ENCODE measurements around the gene PDE10A. TPM values are rescaled to one million over a fixed set of nuclear protein-coding genes. Genes with fewer than 3 reads are reported as not detected.

The PDE10A gene
- total and polyA plus RNA-seq, 7 donors, result 1.2 to 33.5 (median 7.4) TPM; not detected in 1

DNA sequence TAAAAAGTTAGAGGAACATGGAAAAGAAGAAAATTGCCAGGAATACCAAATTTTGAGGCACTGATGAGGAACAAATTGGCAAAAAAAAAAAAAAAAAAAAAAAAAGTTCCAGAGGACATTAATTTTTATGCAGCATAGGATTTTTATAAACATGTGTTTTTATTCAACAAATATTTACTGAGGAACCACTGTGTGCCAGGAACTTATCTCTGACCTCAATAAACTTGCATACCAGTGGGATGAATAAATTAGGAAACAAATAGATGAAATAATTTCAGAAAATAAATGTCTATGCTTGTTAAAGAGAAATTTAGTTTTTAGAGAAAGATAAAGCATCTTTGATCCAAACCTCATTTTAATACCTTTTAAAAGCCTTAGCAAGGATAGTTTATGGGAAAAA, 175.1 kb downstream of the PDE10A start:
- Histone ChIP-seq H3K4me1 (no peaks in the 10 kb centered on the region), H3K27me3 (no peaks in the 10 kb centered on the region), H3K9me3 (no peaks in the 10 kb centered on the region), H3K27ac (no peak overlapping the region), H3K36me3 (no peaks in the 10 kb centered on the region), H3K4me3 (no peak overlapping the region)
- DNase-seq, result no peak
- TF ChIP-seq, protein P1, sequence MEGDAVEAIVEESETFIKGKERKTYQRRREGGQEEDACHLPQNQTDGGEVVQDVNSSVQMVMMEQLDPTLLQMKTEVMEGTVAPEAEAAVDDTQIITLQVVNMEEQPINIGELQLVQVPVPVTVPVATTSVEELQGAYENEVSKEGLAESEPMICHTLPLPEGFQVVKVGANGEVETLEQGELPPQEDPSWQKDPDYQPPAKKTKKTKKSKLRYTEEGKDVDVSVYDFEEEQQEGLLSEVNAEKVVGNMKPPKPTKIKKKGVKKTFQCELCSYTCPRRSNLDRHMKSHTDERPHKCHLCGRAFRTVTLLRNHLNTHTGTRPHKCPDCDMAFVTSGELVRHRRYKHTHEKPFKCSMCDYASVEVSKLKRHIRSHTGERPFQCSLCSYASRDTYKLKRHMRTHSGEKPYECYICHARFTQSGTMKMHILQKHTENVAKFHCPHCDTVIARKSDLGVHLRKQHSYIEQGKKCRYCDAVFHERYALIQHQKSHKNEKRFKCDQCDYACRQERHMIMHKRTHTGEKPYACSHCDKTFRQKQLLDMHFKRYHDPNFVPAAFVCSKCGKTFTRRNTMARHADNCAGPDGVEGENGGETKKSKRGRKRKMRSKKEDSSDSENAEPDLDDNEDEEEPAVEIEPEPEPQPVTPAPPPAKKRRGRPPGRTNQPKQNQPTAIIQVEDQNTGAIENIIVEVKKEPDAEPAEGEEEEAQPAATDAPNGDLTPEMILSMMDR (IDR thresholded peaks at IDR 0.05), result no peak
- no peak for TF ChIP-seq POLR2A (IDR thresholded peaks at IDR 0.05)
- no peak for TF ChIP-seq EP300 (IDR thresholded peaks at IDR 0.05)
- TF ChIP-seq POLR2AphosphoS5 (IDR thresholded peaks at IDR 0.05), result no peak
- intact Hi-C loops (cut with DNase I), result no loop called here

DNA sequence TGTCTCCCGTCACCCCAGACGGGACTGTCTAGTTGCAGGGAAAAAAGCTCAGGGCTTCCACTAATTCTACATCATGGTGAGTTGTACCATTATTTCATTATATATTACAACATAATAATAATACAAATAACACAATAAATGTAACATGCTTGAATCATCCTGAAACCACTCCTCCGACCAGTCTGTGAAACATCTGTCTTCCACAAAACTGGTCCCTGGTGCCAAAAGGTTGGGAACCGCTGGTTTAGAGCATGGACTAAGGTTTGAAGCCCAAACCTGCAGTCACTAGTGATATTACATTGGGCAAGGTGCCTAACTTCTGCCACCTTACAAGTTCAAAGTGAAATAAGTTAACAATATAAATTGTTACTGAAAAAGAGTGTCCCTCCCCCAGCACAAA, 175.7 kb downstream of the PDE10A start:
- WGBS, 2 donors, result 76 to 81% methylated on average over 4 of the region's 4 CpGs
- H3K4me1 ChIP-seq, result no peaks in the 10 kb centered on the region
- no peak overlapping the region for H3K4me3 ChIP-seq
- no peak overlapping the region for H3K27ac ChIP-seq
- intact Hi-C loops (cut with DNase I), result no loop called here
- H3K9me3 ChIP-seq, result no peaks in the 10 kb centered on the region
- DNase-seq, result no peak
- H3K27me3 ChIP-seq, result no peaks in the 10 kb centered on the region
- no peaks in the 10 kb centered on the region for H3K36me3 ChIP-seq
- TF ChIP-seq POLR2A (IDR thresholded peaks at IDR 0.05) (no peak), EP300 (IDR thresholded peaks at IDR 0.05) (no peak), POLR2AphosphoS5 (IDR thresholded peaks at IDR 0.05) (no peak)
- TF ChIP-seq, protein P1 (IDR thresholded peaks at IDR 0.05), result no peak

DNA sequence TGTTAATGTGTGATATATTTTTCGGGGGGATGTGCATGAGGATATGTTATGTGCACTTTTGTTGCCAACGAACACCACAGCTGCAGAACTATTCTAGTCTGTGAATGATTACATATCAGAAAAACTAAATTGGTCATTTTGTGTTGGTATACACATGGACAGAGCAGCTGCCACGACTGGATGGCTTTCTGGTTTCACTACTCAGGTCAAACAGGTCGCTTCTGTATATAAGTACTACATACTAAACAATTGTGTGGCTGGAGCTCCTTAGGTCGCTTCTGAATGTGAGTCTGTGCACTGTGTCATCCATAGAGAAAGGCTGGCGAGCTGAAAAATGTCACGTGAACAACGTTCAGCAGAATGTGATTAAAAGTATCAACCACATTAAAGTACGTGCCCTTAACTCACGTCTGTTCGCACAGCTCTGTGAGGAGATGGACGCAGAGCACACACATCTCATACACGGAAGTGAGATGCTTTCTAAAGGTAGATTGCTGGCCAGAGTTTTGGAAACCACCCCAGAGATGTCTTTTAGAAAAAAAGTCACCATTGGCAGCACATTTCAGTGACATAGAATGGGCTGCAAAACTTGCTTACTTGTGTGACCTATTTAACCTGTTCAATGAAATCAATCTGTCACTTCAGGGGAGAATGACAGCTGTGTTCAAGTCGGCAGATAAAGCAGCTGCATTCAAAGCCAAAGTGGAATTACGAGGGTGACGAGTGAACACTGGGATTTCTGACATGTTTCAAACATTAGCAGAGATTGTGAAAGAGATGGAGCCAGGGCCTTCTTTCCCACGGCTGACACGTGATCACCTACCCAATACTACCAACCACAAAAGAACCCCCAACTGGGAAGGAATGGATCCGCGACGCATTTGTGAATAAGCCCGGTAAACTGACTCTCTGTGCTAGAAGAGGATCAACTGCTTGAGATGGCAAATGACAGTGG, 176.6 kb downstream of the PDE10A start:
- TF ChIP-seq, protein P1 (IDR thresholded peaks at IDR 0.05), result no peak
- TF ChIP-seq EP300 (IDR thresholded peaks at IDR 0.05) (no peak), POLR2AphosphoS5 (IDR thresholded peaks at IDR 0.05) (no peak), POLR2A (IDR thresholded peaks at IDR 0.05) (no peak)
- Histone ChIP-seq H3K9me3 (no peaks in the 10 kb centered on the region), H3K4me1 (no peaks in the 10 kb centered on the region), H3K36me3 (no peaks in the 10 kb centered on the region), H3K27ac (no peak overlapping the region), H3K4me3 (no peak overlapping the region), H3K27me3 (no peaks in the 10 kb centered on the region)
- DNase-seq, result no peak
- intact Hi-C loops (cut with DNase I), result no loop called here
- WGBS, 2 donors, result 76 to 77% methylated on average over 22 of the region's 22 CpGs

DNA sequence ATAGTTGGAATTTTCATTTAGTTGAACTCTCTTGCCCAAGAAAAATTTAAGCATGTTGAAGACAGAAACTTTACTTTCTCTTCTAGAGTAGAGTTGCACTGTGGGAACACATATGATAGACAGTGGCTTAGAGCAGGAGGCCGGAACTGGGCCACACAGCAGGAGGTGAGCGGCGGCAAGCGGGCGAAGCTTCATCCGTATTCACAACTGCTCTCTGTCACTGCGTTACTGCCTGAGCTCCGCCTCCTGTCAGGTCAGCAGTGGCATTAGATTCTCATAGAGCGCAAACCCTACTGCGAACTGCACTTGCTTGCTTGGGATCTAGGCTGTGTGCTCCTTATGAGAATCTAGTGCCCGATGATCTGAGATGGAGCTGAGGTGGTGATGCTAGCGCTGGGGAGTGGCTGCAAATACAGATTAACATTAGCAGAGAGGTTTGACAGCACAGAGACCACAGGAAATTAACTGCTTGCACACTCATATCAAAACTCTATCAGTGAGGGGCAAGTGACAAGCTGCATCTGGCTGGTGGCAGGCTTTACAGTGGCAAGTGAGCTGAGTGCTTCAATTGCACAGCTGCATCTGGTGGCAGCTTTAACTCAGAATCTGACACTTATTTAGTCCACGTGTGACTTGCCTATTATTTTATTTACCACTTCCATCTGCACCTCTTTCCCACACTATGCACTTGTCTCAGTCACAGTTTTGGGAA, 178.7 kb downstream of the PDE10A start:
- H3K4me3 ChIP-seq, result no peak overlapping the region
- no peaks in the 10 kb centered on the region for H3K9me3 ChIP-seq
- no peak for TF ChIP-seq POLR2A (IDR thresholded peaks at IDR 0.05)
- TF ChIP-seq EP300 (IDR thresholded peaks at IDR 0.05), result no peak
- TF ChIP-seq POLR2AphosphoS5 (IDR thresholded peaks at IDR 0.05), result no peak
- TF ChIP-seq, protein P1 (IDR thresholded peaks at IDR 0.05), result no peak
- no peak overlapping the region for H3K27ac ChIP-seq
- H3K4me1 ChIP-seq, result no peaks in the 10 kb centered on the region
- WGBS, 2 donors, result 88 to 89% methylated on average over 13 of the region's 13 CpGs
- H3K36me3 ChIP-seq, result no peaks in the 10 kb centered on the region
- DNase-seq, result no peak
- no peaks in the 10 kb centered on the region for H3K27me3 ChIP-seq
- intact Hi-C loops (cut with DNase I), result no loop called here

All from sigmoid colon (tissue), 7 donors.